Brain pericyte (primary cell): Measurements from ENCODE around the gene IFT52.
"Not testable (repeated sequence)": the region's sequence is repeated elsewhere in the genome, so short reads cannot be mapped to it uniquely, and the experiment has no call there.

Source experiments
- DNase-seq: peaks from one replicate; pipeline ENCODE4 v3.0.0-alpha.2; 2012; ENCODE audit warnings: low read depth, low spot score

IFT52 gene

GRCh38 chr20:43650997-43651525 is 60.3 kb downstream of the IFT52 start:
- DNase-seq: no peak

- not testable (repeated sequence) for DNase-seq
Measured at GRCh38 chr20:43651650-43652184, 61.0 kb downstream of the IFT52 start.

- no peak for DNase-seq
Measured at GRCh38 chr20:43653966-43654365, 63.2 kb downstream of the IFT52 start.

GRCh38 chr20:43655176-43655575 is 64.4 kb downstream of the IFT52 start:
- DNase-seq: not testable (repeated sequence)

- DNase-seq: no peak
Measured at GRCh38 chr20:43655937-43656336, 65.2 kb downstream of the IFT52 start.

- DNase-seq: no peak
Measured at GRCh38 chr20:43658069-43658722, 67.5 kb downstream of the IFT52 start.

GRCh38 chr20:43658723-43659419 is 68.1 kb downstream of the IFT52 start:
- no peak for DNase-seq

- no peak for DNase-seq
Measured at GRCh38 chr20:43662943-43663655, 72.4 kb downstream of the IFT52 start.

GRCh38 chr20:43665466-43666176 is 74.9 kb downstream of the IFT52 start:
- DNase-seq: no peak

- DNase-seq: no peak
Measured at GRCh38 chr20:43666376-43667328, 75.9 kb downstream of the IFT52 start, which contains the start of gene MYBL2. TSS of gene MYBL2 (plus strand) at chr20:43667114. CDS start at chr20:43667284, 170 bp downstream.

- no peak for DNase-seq
Measured at GRCh38 chr20:43667341-43668132, 76.8 kb downstream of the IFT52 start.

GRCh38 chr20:43669332-43669731 is 78.6 kb downstream of the IFT52 start:
- DNase-seq: peak; percentile 13

GRCh38 chr20:43670423-43670822 is 79.7 kb downstream of the IFT52 start:
- no peak for DNase-seq

- DNase-seq: no peak
Measured at GRCh38 chr20:43676368-43676767, 85.6 kb downstream of the IFT52 start.

GRCh38 chr20:43680981-43681380 is 90.2 kb downstream of the IFT52 start:
- no peak for DNase-seq

GRCh38 chr20:43681468-43681942 is 90.8 kb downstream of the IFT52 start:
- DNase-seq: no peak

- DNase-seq: no peak
Measured at GRCh38 chr20:43681991-43682410, 91.3 kb downstream of the IFT52 start.

GRCh38 chr20:43682446-43682845 is 91.7 kb downstream of the IFT52 start:
- no peak for DNase-seq

GRCh38 chr20:43686820-43687219 is 96.1 kb downstream of the IFT52 start:
- no peak for DNase-seq
